ENCODE data around the gene FER1L5. TPM values are rescaled to one million over a fixed set of nuclear protein-coding genes. Genes with fewer than 3 reads are reported as not detected.

The FER1L5 gene
- total RNA-seq, 1 experiment from 2014 or later: 0.09 TPM

DNA sequence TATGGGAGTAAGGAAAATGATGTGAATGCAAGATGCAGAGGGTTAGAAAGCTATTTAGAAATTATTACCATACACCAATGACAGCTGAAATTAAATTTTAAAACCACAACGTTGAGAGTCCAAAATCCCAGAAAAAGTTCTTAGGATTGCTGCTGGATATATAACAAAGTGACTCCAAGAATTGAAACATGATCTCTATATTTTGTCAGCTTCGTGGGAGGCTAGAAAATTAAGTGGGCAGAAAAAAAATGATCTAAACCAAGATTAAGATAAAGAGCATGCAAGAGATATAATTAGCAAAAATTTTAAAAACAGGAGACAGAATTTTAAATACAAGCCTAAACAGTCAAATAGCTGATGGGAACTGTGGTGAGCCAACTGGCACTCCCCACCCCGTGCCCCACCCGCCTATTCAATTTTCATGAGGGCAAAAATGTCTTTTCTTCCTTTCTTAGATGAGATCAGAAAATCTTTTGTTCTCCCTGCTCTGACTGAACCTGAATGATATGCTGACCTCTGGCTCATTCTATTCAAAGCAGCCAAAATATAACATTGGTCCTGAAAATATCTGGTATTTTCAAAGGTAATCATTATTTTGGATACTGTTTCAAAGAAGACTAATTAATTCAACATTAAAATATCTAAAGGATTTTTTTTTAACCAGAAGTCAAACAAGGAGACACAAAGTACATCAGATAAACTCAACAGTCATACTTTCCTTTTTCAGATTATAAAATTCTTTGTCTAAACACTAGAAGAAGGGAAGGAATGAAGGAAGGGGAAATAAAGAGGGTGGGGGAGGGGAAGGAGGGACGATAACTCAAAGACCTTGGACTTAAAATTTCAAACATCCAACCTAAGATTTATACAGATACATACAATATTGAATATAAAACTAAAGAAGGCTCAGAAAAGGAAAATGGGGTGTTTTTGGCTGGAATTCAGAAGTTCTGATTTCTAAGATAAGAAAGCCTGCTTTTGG is 16.7 kb upstream of the FER1L5 start:
- DNase-seq: no peak
- no peak overlapping the region for H2AFZ ChIP-seq
- no peak overlapping the region for H3K4me3 ChIP-seq
- peaks cover 24% of the 10 kb centered on the region for H4K20me1 ChIP-seq (ENCODE audit: insufficient read depth)
- ChIA-PET POLR2A (ENCODE audit: unreplicated experiment) (no interaction called here), CTCF (interaction anchor here (0.5 to 0.6 kb wide), 2 partner anchors 11 to 116 kb away, joined by 3 read pairs; no protein-coding TSS in a partner anchor)
- H3K9me3 ChIP-seq (ENCODE audit: insufficient read depth, low read depth): no peaks in the 10 kb centered on the region
- intact Hi-C loops (cut with micrococcal nuclease; ENCODE audit: unreplicated experiment): no loop called here
- H3F3A ChIP-seq (ENCODE audit: insufficient read depth, low read depth): peaks cover 18% of the 10 kb centered on the region; the same call in 1 of the 2 replicates
- BruUV-seq (replicated peaks): no TSS peak
- H3K36me3 ChIP-seq (ENCODE audit: low read depth): peaks cover 60% of the 10 kb centered on the region
- no peaks in the 10 kb centered on the region for H3K9me2 ChIP-seq (ENCODE audit: insufficient read depth)
- no peaks in the 10 kb centered on the region for H3K27me3 ChIP-seq (ENCODE audit: insufficient read depth, low read depth)
- no peak overlapping the region for H3K4me2 ChIP-seq
- no peaks in the 10 kb centered on the region for H3K4me1 ChIP-seq (replicated peaks; ENCODE audit: insufficient read depth)
- no peak overlapping the region for H3K27ac ChIP-seq
- TF ChIP-seq, protein P1, sequence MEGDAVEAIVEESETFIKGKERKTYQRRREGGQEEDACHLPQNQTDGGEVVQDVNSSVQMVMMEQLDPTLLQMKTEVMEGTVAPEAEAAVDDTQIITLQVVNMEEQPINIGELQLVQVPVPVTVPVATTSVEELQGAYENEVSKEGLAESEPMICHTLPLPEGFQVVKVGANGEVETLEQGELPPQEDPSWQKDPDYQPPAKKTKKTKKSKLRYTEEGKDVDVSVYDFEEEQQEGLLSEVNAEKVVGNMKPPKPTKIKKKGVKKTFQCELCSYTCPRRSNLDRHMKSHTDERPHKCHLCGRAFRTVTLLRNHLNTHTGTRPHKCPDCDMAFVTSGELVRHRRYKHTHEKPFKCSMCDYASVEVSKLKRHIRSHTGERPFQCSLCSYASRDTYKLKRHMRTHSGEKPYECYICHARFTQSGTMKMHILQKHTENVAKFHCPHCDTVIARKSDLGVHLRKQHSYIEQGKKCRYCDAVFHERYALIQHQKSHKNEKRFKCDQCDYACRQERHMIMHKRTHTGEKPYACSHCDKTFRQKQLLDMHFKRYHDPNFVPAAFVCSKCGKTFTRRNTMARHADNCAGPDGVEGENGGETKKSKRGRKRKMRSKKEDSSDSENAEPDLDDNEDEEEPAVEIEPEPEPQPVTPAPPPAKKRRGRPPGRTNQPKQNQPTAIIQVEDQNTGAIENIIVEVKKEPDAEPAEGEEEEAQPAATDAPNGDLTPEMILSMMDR (conservative IDR thresholded peaks at IDR 0.05): no peak
- no peak for TF ChIP-seq EZH2 (IDR thresholded peaks at IDR 0.05; ENCODE audit: low read depth)
- H3K79me2 ChIP-seq (ENCODE audit: low read depth): peaks cover 30% of the 10 kb centered on the region

DNA sequence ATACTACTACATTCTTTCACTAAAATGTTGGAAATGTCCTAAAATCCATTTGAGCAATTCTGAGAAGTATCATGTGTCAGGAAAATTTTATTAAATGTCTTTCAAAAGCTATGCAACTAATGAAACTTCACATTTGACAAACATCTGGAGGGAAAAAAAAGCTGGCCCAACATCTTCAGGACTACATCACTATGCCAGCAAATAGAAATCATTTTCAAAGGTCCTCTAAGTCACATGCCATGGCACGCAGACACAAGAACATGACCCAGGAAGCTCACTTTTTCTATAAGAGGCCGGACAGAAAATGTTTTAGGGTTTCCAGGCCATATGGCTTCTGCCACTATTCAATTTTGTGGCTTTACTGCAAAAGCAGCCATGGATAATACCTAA is 16.0 kb upstream of the FER1L5 start:
- POLR2A ChIA-PET (ENCODE audit: unreplicated experiment): no interaction called here
- no peak for TF ChIP-seq EZH2 (IDR thresholded peaks at IDR 0.05; ENCODE audit: low read depth)
- TF ChIP-seq, protein P1 (conservative IDR thresholded peaks at IDR 0.05): no peak
- no peak overlapping the region for H3K4me3 ChIP-seq
- peaks cover 36% of the 10 kb centered on the region for H3K79me2 ChIP-seq (ENCODE audit: low read depth)
- H4K20me1 ChIP-seq (ENCODE audit: insufficient read depth): peaks cover 28% of the 10 kb centered on the region
- intact Hi-C loops (cut with micrococcal nuclease; ENCODE audit: unreplicated experiment): no loop called here
- BruUV-seq (replicated peaks): no TSS peak
- H3K27me3 ChIP-seq (ENCODE audit: insufficient read depth, low read depth): no peaks in the 10 kb centered on the region
- DNase-seq: no peak
- CTCF ChIA-PET: no interaction called here
- H2AFZ ChIP-seq: no peak overlapping the region
- H3F3A ChIP-seq (ENCODE audit: insufficient read depth, low read depth): peaks cover 23% of the 10 kb centered on the region
- H3K4me2 ChIP-seq: no peak overlapping the region
- H3K4me1 ChIP-seq (replicated peaks; ENCODE audit: insufficient read depth): peaks cover 3% of the 10 kb centered on the region; the same call in 1 of the 2 replicates
- no peak overlapping the region for H3K27ac ChIP-seq
- H3K9me3 ChIP-seq (ENCODE audit: insufficient read depth, low read depth): no peaks in the 10 kb centered on the region
- H3K36me3 ChIP-seq (ENCODE audit: low read depth): peaks cover 66% of the 10 kb centered on the region
- H3K9me2 ChIP-seq (ENCODE audit: insufficient read depth): no peaks in the 10 kb centered on the region

DNA sequence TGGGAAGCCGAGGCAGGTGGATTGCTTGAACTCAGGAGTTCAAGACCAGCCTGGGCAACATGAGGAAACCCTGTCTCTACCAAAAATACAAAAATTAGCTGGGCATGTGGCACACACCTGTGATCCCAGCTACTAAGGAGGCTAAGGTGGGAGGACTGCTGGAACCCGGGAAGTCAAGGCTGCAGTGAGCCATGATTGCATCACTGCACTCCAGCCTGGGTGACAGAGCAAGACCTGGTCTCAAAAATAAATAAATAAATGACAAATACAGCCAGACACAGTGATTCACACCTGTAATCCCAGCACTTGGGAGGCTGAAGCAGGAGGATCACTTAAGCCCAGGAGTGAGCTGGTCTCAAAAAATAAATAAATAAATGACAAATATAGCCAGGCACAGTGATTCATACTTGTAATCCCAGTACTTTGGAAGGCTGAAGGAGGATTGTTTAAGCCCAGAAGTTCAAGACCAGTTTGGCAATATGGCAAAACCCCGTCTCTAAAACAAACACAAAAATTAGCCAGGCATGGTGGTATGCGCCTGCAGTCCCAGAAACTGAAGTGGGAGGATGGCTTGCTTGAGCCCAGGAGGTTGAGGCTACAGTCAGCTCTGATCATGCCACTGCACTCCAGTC is 10.6 kb upstream of the FER1L5 start:
- DNase-seq: peak in 1 of 2 experiments; percentile 91
- Histone ChIP-seq H3K9me3 (ENCODE audit: insufficient read depth, low read depth) (no peaks in the 10 kb centered on the region), H3K4me3 (no peak overlapping the region), H3K27ac (peak overlapping the region; percentile 70), H3K4me1 (replicated peaks; ENCODE audit: insufficient read depth) (peaks cover 50% of the 10 kb centered on the region), H3K27me3 (ENCODE audit: insufficient read depth, low read depth) (no peaks in the 10 kb centered on the region), H3K4me2 (peak overlapping the region; percentile 47), H3K9me2 (ENCODE audit: insufficient read depth) (no peaks in the 10 kb centered on the region), H2AFZ (no peak overlapping the region), H3K79me2 (ENCODE audit: low read depth) (peaks cover 72% of the 10 kb centered on the region), H3K36me3 (ENCODE audit: low read depth) (peaks cover 75% of the 10 kb centered on the region), H4K20me1 (ENCODE audit: insufficient read depth) (peaks cover 31% of the 10 kb centered on the region), H3F3A (ENCODE audit: insufficient read depth, low read depth) (peaks cover 48% of the 10 kb centered on the region)
- intact Hi-C loops (cut with micrococcal nuclease; ENCODE audit: unreplicated experiment): loop anchor here (10.0 kb wide), 1 partner anchor 83 kb away; no protein-coding TSS in a partner anchor
- ChIA-PET POLR2A (ENCODE audit: unreplicated experiment) (no interaction called here), CTCF (no interaction called here)
- BruUV-seq (replicated peaks): no TSS peak
- TF ChIP-seq EZH2 (IDR thresholded peaks at IDR 0.05; ENCODE audit: low read depth): no peak
- TF ChIP-seq, protein P1 (conservative IDR thresholded peaks at IDR 0.05): no peak

Data from PC-9 (cell line).